ENCODE measurements around the gene NEMF.

NEMF gene

GRCh38 chr14:49732896-49733295 is 119.7 kb downstream of the NEMF start:
- DNase-seq, result no peak

All from activated gamma-delta T cell (primary cell).